ENCODE measurements around the gene UBE2E2. TPM values are rescaled to one million over a fixed set of nuclear protein-coding genes. Genes with fewer than 3 reads are reported as not detected.

UBE2E2 gene
- total and polyA plus RNA-seq, 2 experiments from 2014 or later: 140 to 246 TPM

DNA sequence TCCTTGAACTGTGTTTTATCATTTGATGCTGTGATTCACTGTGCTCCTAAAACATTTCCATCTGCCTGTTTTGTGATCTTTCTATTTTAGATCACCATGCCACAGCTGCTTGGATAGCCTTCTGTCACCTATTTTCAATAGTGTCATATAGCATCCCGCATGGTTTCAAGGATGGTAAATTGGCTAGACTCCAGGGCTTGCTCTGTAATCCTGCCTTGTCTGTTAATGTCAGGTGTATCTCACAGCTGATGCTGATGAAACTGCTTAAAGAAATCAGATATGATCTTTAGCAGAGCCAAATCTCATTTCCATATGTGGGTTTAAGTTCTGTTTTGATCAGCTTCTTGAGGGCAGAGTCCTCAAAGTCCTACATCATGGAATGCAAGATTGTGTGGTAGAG, 182.2 kb downstream of the UBE2E2 start:
- TF ChIP-seq, protein P1, sequence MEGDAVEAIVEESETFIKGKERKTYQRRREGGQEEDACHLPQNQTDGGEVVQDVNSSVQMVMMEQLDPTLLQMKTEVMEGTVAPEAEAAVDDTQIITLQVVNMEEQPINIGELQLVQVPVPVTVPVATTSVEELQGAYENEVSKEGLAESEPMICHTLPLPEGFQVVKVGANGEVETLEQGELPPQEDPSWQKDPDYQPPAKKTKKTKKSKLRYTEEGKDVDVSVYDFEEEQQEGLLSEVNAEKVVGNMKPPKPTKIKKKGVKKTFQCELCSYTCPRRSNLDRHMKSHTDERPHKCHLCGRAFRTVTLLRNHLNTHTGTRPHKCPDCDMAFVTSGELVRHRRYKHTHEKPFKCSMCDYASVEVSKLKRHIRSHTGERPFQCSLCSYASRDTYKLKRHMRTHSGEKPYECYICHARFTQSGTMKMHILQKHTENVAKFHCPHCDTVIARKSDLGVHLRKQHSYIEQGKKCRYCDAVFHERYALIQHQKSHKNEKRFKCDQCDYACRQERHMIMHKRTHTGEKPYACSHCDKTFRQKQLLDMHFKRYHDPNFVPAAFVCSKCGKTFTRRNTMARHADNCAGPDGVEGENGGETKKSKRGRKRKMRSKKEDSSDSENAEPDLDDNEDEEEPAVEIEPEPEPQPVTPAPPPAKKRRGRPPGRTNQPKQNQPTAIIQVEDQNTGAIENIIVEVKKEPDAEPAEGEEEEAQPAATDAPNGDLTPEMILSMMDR (IDR thresholded peaks at IDR 0.05; ENCODE audit: low read depth, low read length): no peak
- Histone ChIP-seq H3K36me3 (no peaks in the 10 kb centered on the region), H3K4me3 (no peak overlapping the region), H3K27me3 (no peaks in the 10 kb centered on the region), H3K9me3 (ENCODE audit: low read depth) (no peaks in the 10 kb centered on the region), H3K27ac (no peak overlapping the region), H3K4me1 (ENCODE audit: low read depth) (peaks cover 36% of the 10 kb centered on the region)
- no peak for DNase-seq (ENCODE audit: low read depth in 1 of 2, low spot score in 1 of 2)

DNA sequence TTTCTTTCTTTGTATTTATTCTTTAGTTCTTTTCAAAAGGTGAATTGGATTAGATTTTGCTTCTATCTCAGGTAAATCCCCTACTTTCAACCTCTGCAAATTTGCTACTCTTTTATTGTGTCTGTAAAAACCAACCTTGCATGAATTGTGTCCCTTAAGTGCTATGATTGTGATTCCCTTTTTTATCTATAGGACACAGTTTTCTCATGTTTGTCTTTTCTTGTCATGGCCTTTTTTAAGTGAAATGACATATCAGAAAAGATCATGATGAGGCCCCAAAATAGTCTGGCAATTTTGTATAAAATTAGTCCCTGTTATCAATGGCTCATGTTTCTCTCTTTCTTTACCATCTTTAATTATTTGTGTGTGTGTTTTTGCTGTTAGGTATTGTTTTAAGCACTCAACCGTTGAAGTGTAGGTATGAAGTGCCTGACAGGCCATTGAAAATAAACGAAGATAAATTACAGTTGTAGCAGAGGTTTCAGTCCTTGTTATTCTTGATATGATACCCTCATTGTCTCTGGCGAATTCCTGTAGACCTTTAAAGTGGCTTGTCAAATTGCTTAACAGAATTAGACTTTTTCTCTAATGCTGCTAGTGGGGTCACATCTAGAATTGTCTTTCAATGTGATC, 184.3 kb downstream of the UBE2E2 start:
- Histone ChIP-seq H3K9me3 (ENCODE audit: low read depth) (no peaks in the 10 kb centered on the region), H3K27me3 (no peaks in the 10 kb centered on the region), H3K4me1 (ENCODE audit: low read depth) (peaks cover 41% of the 10 kb centered on the region), H3K4me3 (no peak overlapping the region), H3K27ac (peak overlapping the region; percentile 62), H3K36me3 (no peaks in the 10 kb centered on the region)
- DNase-seq (ENCODE audit: low read depth in 1 of 2, low spot score in 1 of 2): peak in 1 of 2 donors; percentile 70
- TF ChIP-seq, protein P1 (IDR thresholded peaks at IDR 0.05; ENCODE audit: low read depth, low read length): no peak

DNA sequence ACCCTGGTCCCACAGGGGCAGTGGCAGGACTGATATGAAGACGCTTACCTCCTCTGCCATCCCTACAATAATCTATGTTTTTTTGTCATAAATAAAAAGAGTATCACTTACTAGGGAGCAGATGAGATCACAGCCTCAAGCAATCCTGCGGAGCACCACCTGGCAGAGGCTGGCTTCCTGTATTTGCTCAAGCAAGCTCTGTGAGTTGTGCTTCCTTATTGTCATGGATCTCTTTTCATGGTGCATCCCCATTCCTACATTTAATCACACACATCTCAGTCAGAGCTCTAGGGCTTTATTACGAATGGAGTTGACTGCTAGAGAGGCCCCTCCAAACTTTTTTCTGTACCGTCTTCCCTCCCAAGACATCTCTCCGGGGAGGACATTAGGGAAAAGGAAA, 186.0 kb downstream of the UBE2E2 start:
- no peak for DNase-seq (ENCODE audit: low read depth in 1 of 2, low spot score in 1 of 2)
- Histone ChIP-seq H3K4me1 (ENCODE audit: low read depth) (peaks cover 46% of the 10 kb centered on the region), H3K27me3 (no peaks in the 10 kb centered on the region), H3K27ac (no peak overlapping the region), H3K36me3 (no peaks in the 10 kb centered on the region), H3K4me3 (no peak overlapping the region), H3K9me3 (ENCODE audit: low read depth) (no peaks in the 10 kb centered on the region)
- TF ChIP-seq, protein P1 (IDR thresholded peaks at IDR 0.05; ENCODE audit: low read depth, low read length): no peak

DNA sequence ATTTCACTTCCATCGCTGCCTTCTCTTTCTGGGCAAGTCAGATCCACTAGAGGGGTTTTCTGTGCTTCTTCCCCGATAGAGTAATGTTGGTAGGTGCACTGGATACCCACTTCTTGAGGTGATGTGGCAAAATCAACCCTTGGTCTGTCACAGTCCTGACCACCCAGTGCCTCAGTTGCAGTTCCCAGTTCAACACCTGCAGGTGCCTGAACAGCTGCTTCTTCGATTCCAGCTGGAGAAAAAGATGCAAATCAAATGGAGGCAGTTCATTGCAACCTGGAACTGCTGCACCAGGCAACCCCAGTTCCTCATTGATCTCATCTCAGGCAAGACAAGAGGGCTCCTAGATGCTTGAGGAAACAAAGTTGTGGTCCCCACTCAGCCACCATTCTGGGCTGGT, 186.6 kb downstream of the UBE2E2 start:
- Histone ChIP-seq H3K4me3 (no peak overlapping the region), H3K27me3 (no peaks in the 10 kb centered on the region), H3K27ac (no peak overlapping the region), H3K4me1 (ENCODE audit: low read depth) (peaks cover 46% of the 10 kb centered on the region), H3K36me3 (no peaks in the 10 kb centered on the region), H3K9me3 (ENCODE audit: low read depth) (no peaks in the 10 kb centered on the region)
- no peak for DNase-seq (ENCODE audit: low read depth in 1 of 2, low spot score in 1 of 2)
- TF ChIP-seq, protein P1 (IDR thresholded peaks at IDR 0.05; ENCODE audit: low read depth, low read length): no peak

DNA sequence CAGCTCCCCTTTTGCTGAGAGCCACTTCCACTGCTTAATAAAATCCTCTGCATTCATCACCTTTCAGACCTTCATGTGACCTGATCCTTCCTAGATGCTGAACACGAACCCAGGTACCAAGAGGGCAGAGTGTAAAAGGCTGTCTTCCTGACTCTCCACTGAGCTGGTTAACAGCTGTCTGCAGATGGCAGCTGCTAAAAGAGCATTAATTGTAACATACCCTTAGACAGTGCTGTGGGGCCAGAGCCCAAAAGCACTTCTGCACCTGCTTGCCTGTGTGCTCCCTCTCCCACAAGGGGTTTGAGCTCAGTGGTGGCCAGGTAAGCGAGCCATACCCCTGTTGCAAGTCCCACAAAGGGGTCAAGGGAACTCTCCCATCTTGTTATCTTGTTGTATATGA, 187.3 kb downstream of the UBE2E2 start:
- H3K4me3 ChIP-seq: no peak overlapping the region
- H3K27me3 ChIP-seq: no peaks in the 10 kb centered on the region
- no peaks in the 10 kb centered on the region for H3K9me3 ChIP-seq (ENCODE audit: low read depth)
- no peak for DNase-seq (ENCODE audit: low read depth in 1 of 2, low spot score in 1 of 2)
- no peak overlapping the region for H3K27ac ChIP-seq
- peaks cover 40% of the 10 kb centered on the region for H3K4me1 ChIP-seq (ENCODE audit: low read depth)
- TF ChIP-seq, protein P1 (IDR thresholded peaks at IDR 0.05; ENCODE audit: low read depth, low read length): no peak
- no peaks in the 10 kb centered on the region for H3K36me3 ChIP-seq
